ENCODE data around the gene SPOCK1. TPM values are rescaled to one million over a fixed set of nuclear protein-coding genes. Genes with fewer than 3 reads are reported as not detected.

The SPOCK1 gene
- total and polyA plus RNA-seq, 9 of the 15 experiments (the other 6 are each of a cell fraction or from before 2014, with no cell fraction given) = 0.01 to 0.35 (median 0.04) TPM; not detected in 6

- TF ChIP-seq ARID4B (CRISPR knock-in tag; IDR thresholded peaks at IDR 0.05) (no peak), ZNF324 (CRISPR knock-in tag; IDR thresholded peaks at IDR 0.05) (no peak), PYGO2 (tag; IDR thresholded peaks at IDR 0.05) (no peak), LEF1 (IDR thresholded peaks at IDR 0.05) (no peak), GATAD2A (IDR thresholded peaks at IDR 0.05) (no peak), PBX2 (CRISPR knock-in tag; IDR thresholded peaks at IDR 0.05; ENCODE audit: low read depth) (no peak), PBX2 (tag; conservative IDR thresholded peaks at IDR 0.05; ENCODE audit: low read depth) (no peak), KLF16 (IDR thresholded peaks at IDR 0.05) (no peak), ZNF239 (CRISPR knock-in tag; IDR thresholded peaks at IDR 0.05) (no peak), GABPB2 (CRISPR knock-in tag; conservative IDR thresholded peaks at IDR 0.05) (no peak), SIRT6 (IDR thresholded peaks at IDR 0.05; ENCODE audit: low read depth, low read length) (no peak), RFX1 (IDR thresholded peaks at IDR 0.05) (no peak), ELF2 (CRISPR knock-in tag; IDR thresholded peaks at IDR 0.05) (no peak), MAFG (tag; conservative IDR thresholded peaks at IDR 0.05) (no peak)
- TF ChIP-seq, protein P1, sequence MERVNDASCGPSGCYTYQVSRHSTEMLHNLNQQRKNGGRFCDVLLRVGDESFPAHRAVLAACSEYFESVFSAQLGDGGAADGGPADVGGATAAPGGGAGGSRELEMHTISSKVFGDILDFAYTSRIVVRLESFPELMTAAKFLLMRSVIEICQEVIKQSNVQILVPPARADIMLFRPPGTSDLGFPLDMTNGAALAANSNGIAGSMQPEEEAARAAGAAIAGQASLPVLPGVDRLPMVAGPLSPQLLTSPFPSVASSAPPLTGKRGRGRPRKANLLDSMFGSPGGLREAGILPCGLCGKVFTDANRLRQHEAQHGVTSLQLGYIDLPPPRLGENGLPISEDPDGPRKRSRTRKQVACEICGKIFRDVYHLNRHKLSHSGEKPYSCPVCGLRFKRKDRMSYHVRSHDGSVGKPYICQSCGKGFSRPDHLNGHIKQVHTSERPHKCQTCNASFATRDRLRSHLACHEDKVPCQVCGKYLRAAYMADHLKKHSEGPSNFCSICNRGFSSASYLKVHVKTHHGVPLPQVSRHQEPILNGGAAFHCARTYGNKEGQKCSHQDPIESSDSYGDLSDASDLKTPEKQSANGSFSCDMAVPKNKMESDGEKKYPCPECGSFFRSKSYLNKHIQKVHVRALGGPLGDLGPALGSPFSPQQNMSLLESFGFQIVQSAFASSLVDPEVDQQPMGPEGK (CRISPR knock-in tag; IDR thresholded peaks at IDR 0.05; ENCODE audit: borderline replicate concordance) = no peak
Measured at GRCh38 chr5:137015540-137016116, 483.5 kb downstream of the SPOCK1 start (continued).
